Tibial nerve (tissue), 4 donors: Measurements from ENCODE around the gene GRIN2A. TPM values are rescaled to one million over a fixed set of nuclear protein-coding genes. Genes with fewer than 3 reads are reported as not detected.
A peak's percentile ranks its signal among the peaks of the same experiment; 100 is the strongest.

ENCODE experiments used
- DNase-seq, 2 donors: peaks; one replicate each; pipeline ENCODE4 v3.0.0-alpha.2; 2019; ENCODE audit warnings: low spot score in 2 of 2
- H3K27ac ChIP-seq, 4 donors: fragments of 200-600 bp; sonication (generic) in 3 of 4; one replicate each; pipeline ENCODE4 v1.5.1; 2017 to 2019; ENCODE audit warnings: mild to moderate bottlenecking in 1 of 4
- H3K27me3 ChIP-seq, 2 donors: fragments of 200-600 bp; sonication (generic) in 1 of 2; one replicate each; pipeline versions ENCODE4 v1.5.1 to v1.6.0; 2017 to 2019
- H3K36me3 ChIP-seq, 3 donors: fragments of 200-600 bp; sonication (generic); one replicate each; pipeline ENCODE4 v1.5.1; 2018 to 2019
- H3K4me1 ChIP-seq, 4 donors: fragments of 200-600 bp; sonication (generic) in 3 of 4; one replicate each; pipeline ENCODE4 v1.5.1; 2017 to 2019
- H3K4me3 ChIP-seq, 4 donors: fragments of 200-600 bp; sonication (generic) in 3 of 4; one replicate each; pipeline ENCODE4 v1.5.1; 2017 to 2019; ENCODE audit warnings: mild to moderate bottlenecking in 1 of 4, moderate library complexity in 1 of 4
- H3K9me3 ChIP-seq, 4 donors: fragments of 200-600 bp; sonication (generic) in 3 of 4; one replicate each; pipeline ENCODE4 v1.5.1; 2017 to 2019
- CTCF ChIP-seq, 5 experiments: fragments of 200-600 bp in 3 of 5; fragments of 450-650 bp in 2 of 5; sonication (generic) in 3 of 5; IDR thresholded peaks; one replicate each; pipeline ENCODE4 v1.5.1; 2016 to 2019; ENCODE audit warnings: antibody characterized with exemption in 5 of 5, mild to moderate bottlenecking in 3 of 5, moderate library complexity in 2 of 5
- EP300 ChIP-seq, 2 donors: sonication (generic); formaldehyde crosslinking; IDR thresholded peaks; one replicate each; pipeline ENCODE4 v1.6.1; 2017; ENCODE audit warnings: antibody characterized with exemption in 2 of 2, mild to moderate bottlenecking in 1 of 2
- POLR2A ChIP-seq, 2 donors: fragments of 450-650 bp; IDR thresholded peaks; one replicate each; pipeline ENCODE4 v1.6.1; 2017; ENCODE audit warnings: antibody characterized with exemption in 2 of 2, mild to moderate bottlenecking in 2 of 2, moderate library complexity in 2 of 2
- WGBS, 2 donors: methylation state at CpG; one replicate each; pipeline ENCODE4 v1.1.5; 2018; 5-methylcytosine and 5-hydroxymethylcytosine counted together
- total RNA-seq, 4 donors: library from RNA; depleted of rRNA; stranded (reverse); fragments of >200 nt; gene quantifications; one replicate each; pipeline ENCODE4 v1.1.0, GENCODE V29; 2016

GRIN2A gene
- total RNA-seq, result under 1 TPM in 3 of 4 donors, not detected in 1; under 0.01 to 0.44 (median 0.39) TPM

- DNase-seq, result no peak
- Histone ChIP-seq H3K4me1 (peaks cover 0 to 28% (median 0%) of the 10 kb centered on the region in 4 donors), H3K36me3 (no peaks in the 10 kb centered on the region), H3K9me3 (no peaks in the 10 kb centered on the region), H3K27ac (no peak within 1 kb of the TSS), H3K27me3 (peaks cover 0 to 54% of the 10 kb centered on the region in 2 donors), H3K4me3 (peak within 1 kb of the TSS in 2 of 4 donors; percentile 9 to 36)
- TF ChIP-seq EP300 (IDR thresholded peaks at IDR 0.05) (no peak), POLR2A (IDR thresholded peaks at IDR 0.05) (no peak), CTCF (IDR thresholded peaks at IDR 0.05) (no peak)
- 1 to 2% methylated on average over 42 to 59 of the region's 64 CpGs for WGBS, 2 donors
Observed at GRCh38 chr16:10182222-10183053, at the start of gene GRIN2A. Gene GRIN2A (minus strand): TSS chr16:10182428. CDS start chr16:10180411, 2,017 bp downstream.

- Histone ChIP-seq H3K4me1 (no peaks in the 10 kb centered on the region), H3K36me3 (no peaks in the 10 kb centered on the region), H3K9me3 (peaks cover 0 to 26% (median 3%) of the 10 kb centered on the region in 4 donors), H3K4me3 (no peak overlapping the region), H3K27ac (no peak overlapping the region), H3K27me3 (no peaks in the 10 kb centered on the region)
- TF ChIP-seq POLR2A (IDR thresholded peaks at IDR 0.05) (no peak), CTCF (IDR thresholded peaks at IDR 0.05) (no peak), EP300 (IDR thresholded peaks at IDR 0.05) (no peak)
- 79 to 83% methylated on average over 2 of the region's 2 CpGs for WGBS, 2 donors
- no peak for DNase-seq
Observed at GRCh38 chr16:10231563-10231962, 49.3 kb upstream of the GRIN2A start.

- no peak for DNase-seq
- peaks cover 0 to 25% (median 3%) of the 10 kb centered on the region in 4 donors for H3K9me3 ChIP-seq
- WGBS, 2 donors, result 0 to 2% methylated on average over 2 of the region's 2 CpGs
- no peaks in the 10 kb centered on the region for H3K4me1 ChIP-seq
- H3K36me3 ChIP-seq, result no peaks in the 10 kb centered on the region
- H3K27me3 ChIP-seq, result no peaks in the 10 kb centered on the region
- no peak overlapping the region for H3K27ac ChIP-seq
- no peak overlapping the region for H3K4me3 ChIP-seq
- no peak for TF ChIP-seq POLR2A (IDR thresholded peaks at IDR 0.05)
- TF ChIP-seq CTCF (IDR thresholded peaks at IDR 0.05), result no peak
- TF ChIP-seq EP300 (IDR thresholded peaks at IDR 0.05), result no peak
Observed at GRCh38 chr16:10228779-10229178, 46.6 kb upstream of the GRIN2A start.

GRCh38 chr16:10226987-10227306 lies 44.7 kb upstream of the GRIN2A start:
- WGBS, 2 donors, result 50 to 55% methylated on average over 1 of the region's 1 CpG
- H3K36me3 ChIP-seq, result no peaks in the 10 kb centered on the region
- H3K9me3 ChIP-seq, result peaks cover 0 to 6% (median 0%) of the 10 kb centered on the region in 4 donors
- H3K27me3 ChIP-seq, result no peaks in the 10 kb centered on the region
- DNase-seq, result no peak
- no peaks in the 10 kb centered on the region for H3K4me1 ChIP-seq
- TF ChIP-seq POLR2A (IDR thresholded peaks at IDR 0.05), result no peak
- no peak for TF ChIP-seq CTCF (IDR thresholded peaks at IDR 0.05)
- no peak for TF ChIP-seq EP300 (IDR thresholded peaks at IDR 0.05)
- no peak overlapping the region for H3K4me3 ChIP-seq
- H3K27ac ChIP-seq, result no peak overlapping the region
